ENCODE data around the gene L3MBTL1. TPM values are rescaled to one million over a fixed set of nuclear protein-coding genes. Genes with fewer than 3 reads are reported as not detected.

L3MBTL1 gene
- total and polyA plus RNA-seq, 2 of the 4 experiments (the other 2 are of a cell fraction) = 2.2 to 4.5 TPM

GRCh38 chr20:43565758-43566104, 58.2 kb downstream of the L3MBTL1 start:
- Histone ChIP-seq H3K9me1 (ENCODE audit: insufficient read depth, low read length) (no peaks in the 10 kb centered on the region; the same call in 1 of the 2 replicates), H3K36me3 (ENCODE audit: control insufficient read depth, insufficient read depth, low read length) (no peaks in the 10 kb centered on the region), H3K23ac (ENCODE audit: low read depth, low read length) (no peak overlapping the region), H3K27me3 (ENCODE audit: control insufficient read depth, insufficient read depth, low read length) (peaks cover 7% of the 10 kb centered on the region; the same call in 1 of the 2 replicates), H3K4ac (ENCODE audit: low read depth, low read length) (no peak overlapping the region), H4K5ac (ENCODE audit: low read depth, low read length) (no peak overlapping the region), H2AK9ac (replicated peaks; ENCODE audit: low read depth, low read length, poor library complexity) (no peak overlapping the region), H2BK5ac (ENCODE audit: low read depth, low read length, poor library complexity, severe bottlenecking) (no peak overlapping the region), H2BK15ac (ENCODE audit: low read depth, low read length) (no peak overlapping the region), H4K91ac (ENCODE audit: insufficient read depth, low read depth, low read length) (no peak overlapping the region), H3K14ac (replicated peaks; ENCODE audit: low read depth, low read length) (no peak overlapping the region), H2AK5ac (ENCODE audit: low read depth, low read length) (no peak overlapping the region), H2BK120ac (ENCODE audit: low read depth, low read length) (no peak overlapping the region), H2BK20ac (ENCODE audit: low read depth, low read length) (no peak overlapping the region), H3K9me3 (ENCODE audit: control insufficient read depth, insufficient read depth, low read length) (no peaks in the 10 kb centered on the region), H3K4me2 (ENCODE audit: low read depth, low read length) (no peak overlapping the region), H3K4me1 (ENCODE audit: control insufficient read depth, insufficient read depth, low read length) (no peaks in the 10 kb centered on the region), H3K18ac (ENCODE audit: low read depth, low read length) (no peak overlapping the region), H3K56ac (ENCODE audit: extremely low read depth, insufficient read depth, low read length) (no peak overlapping the region), H3K9ac (ENCODE audit: low read depth, low read length) (no peak overlapping the region), H3K4me3 (ENCODE audit: insufficient read depth, low read depth, low read length) (no peak overlapping the region), H2AFZ (replicated peaks; ENCODE audit: low read length, poor library complexity) (no peak overlapping the region), H4K20me1 (ENCODE audit: insufficient read depth, low read length) (no peaks in the 10 kb centered on the region), H3K79me1 (ENCODE audit: low read depth in 1 of 2, low read length in 2 of 2) (no peaks in the 10 kb centered on the region), H3K27ac (ENCODE audit: insufficient read depth, low read length) (no peak overlapping the region), H4K8ac (ENCODE audit: low read depth in 2 of 2, low read length in 2 of 2) (no peak overlapping the region)
- POLR2A ChIA-PET (ENCODE audit: unreplicated experiment) = no interaction called here
- dilution Hi-C loops (cut with HindIII; ENCODE audit: low sequenced_read_pairs, unreplicated experiment) = no loop called here
- intact Hi-C loops (cut with micrococcal nuclease) = no loop called here
- TF ChIP-seq SMC3 (IDR thresholded peaks at IDR 0.05; ENCODE audit: low read depth, low read length) (no peak), RCOR1 (IDR thresholded peaks at IDR 0.05; ENCODE audit: insufficient replicate concordance, low read length) (no peak), MXI1 (IDR thresholded peaks at IDR 0.05; ENCODE audit: borderline replicate concordance, low read depth, low read length) (no peak), CEBPB (IDR thresholded peaks at IDR 0.05; ENCODE audit: low read depth, low read length) (no peak), FOS (IDR thresholded peaks at IDR 0.05; ENCODE audit: low read depth, low read length) (no peak), RAD21 (IDR thresholded peaks at IDR 0.05; ENCODE audit: low read length) (no peak), POLR2A (IDR thresholded peaks at IDR 0.05; ENCODE audit: low read depth, low read length) (no peak), BHLHE40 (IDR thresholded peaks at IDR 0.05; ENCODE audit: low read depth, low read length) (no peak)
- TF ChIP-seq, protein P1, sequence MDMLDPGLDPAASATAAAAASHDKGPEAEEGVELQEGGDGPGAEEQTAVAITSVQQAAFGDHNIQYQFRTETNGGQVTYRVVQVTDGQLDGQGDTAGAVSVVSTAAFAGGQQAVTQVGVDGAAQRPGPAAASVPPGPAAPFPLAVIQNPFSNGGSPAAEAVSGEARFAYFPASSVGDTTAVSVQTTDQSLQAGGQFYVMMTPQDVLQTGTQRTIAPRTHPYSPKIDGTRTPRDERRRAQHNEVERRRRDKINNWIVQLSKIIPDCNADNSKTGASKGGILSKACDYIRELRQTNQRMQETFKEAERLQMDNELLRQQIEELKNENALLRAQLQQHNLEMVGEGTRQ (IDR thresholded peaks at IDR 0.05; ENCODE audit: low read depth, low read length) = no peak
- TF ChIP-seq, protein P2, sequence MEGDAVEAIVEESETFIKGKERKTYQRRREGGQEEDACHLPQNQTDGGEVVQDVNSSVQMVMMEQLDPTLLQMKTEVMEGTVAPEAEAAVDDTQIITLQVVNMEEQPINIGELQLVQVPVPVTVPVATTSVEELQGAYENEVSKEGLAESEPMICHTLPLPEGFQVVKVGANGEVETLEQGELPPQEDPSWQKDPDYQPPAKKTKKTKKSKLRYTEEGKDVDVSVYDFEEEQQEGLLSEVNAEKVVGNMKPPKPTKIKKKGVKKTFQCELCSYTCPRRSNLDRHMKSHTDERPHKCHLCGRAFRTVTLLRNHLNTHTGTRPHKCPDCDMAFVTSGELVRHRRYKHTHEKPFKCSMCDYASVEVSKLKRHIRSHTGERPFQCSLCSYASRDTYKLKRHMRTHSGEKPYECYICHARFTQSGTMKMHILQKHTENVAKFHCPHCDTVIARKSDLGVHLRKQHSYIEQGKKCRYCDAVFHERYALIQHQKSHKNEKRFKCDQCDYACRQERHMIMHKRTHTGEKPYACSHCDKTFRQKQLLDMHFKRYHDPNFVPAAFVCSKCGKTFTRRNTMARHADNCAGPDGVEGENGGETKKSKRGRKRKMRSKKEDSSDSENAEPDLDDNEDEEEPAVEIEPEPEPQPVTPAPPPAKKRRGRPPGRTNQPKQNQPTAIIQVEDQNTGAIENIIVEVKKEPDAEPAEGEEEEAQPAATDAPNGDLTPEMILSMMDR (conservative IDR thresholded peaks at IDR 0.05; ENCODE audit: low read depth, low read length) = no peak
- in situ Hi-C loops (cut with MboI; ENCODE audit: low sequenced_read_pairs) = no loop called here
- CTCF ChIA-PET = no interaction called here
- no peak for DNase-seq
- no peak for ATAC-seq (ENCODE audit: low read depth)
- no TSS peak for BruUV-seq (replicated peaks)
- WGBS, 2 experiments (ENCODE audit: extremely low coverage in 2 of 2, insufficient read length in 1 of 2) = 57% methylated on average over 1 of the region's 4 CpGs; no CpG with 5 or more reads in 1 of the 2 experiments

Data from IMR-90 (cell line).